ENCODE results near the gene TGFBI.

The TGFBI gene

GRCh38 chr5:136005476-136005875 lies 23.3 kb upstream of the TGFBI start:
- no peak for DNase-seq

GRCh38 chr5:136006164-136006563 lies 22.6 kb upstream of the TGFBI start:
- no peak for DNase-seq

DNA sequence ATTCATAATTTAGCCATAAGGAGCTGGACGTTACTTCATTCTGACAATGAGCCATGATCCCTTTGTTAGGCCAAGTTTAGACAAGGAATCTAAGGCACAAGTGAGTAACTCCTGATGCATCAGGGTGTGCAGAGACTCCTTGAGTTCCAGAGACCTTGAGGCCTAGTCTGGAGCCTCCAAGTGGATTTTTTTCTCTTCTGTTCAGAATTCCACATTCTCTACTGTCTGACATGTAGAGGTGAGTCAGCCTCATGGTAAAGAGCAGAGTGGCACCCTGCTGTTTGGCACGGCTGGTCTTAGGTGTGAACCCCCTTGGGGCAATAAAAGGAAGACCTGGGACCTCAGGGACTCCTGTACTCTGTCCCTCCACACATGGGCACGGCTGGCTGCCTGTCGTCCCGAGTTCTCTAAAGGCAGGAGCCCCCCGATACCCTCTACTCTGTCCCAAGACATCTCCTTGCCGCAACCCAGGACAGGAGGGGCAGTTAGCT lies 22.0 kb upstream of the TGFBI start:
- no peak for DNase-seq

- DNase-seq: no peak
Measured at GRCh38 chr5:136007271-136007670, 21.5 kb upstream of the TGFBI start.

DNA sequence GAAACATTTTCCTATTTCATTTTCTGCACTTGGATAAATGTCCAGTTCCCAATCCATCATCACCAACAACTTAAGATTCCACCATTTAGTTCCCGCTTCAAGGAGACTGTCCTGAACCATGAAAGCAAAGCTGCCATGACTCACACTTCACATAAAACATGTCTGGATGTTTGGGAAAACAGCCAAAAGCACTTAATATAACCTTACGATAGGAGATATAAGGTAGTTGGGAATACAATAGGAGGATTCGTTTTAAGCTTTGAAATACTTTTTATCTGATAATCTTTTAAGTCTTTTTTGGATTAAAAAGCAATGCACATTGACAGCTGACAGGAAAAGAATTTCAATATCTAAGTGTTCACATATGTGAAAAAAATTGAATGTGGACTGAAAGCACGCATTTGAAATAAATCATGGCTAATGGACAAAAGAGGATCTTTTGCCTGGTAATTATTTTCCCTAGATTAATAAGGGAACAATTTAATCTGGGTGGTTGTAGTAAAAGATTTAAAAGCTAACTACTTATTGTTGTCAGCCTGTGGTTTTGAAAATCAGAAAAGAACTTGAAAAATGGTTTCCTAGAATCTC lies 17.3 kb upstream of the TGFBI start:
- DNase-seq: no peak

DNA sequence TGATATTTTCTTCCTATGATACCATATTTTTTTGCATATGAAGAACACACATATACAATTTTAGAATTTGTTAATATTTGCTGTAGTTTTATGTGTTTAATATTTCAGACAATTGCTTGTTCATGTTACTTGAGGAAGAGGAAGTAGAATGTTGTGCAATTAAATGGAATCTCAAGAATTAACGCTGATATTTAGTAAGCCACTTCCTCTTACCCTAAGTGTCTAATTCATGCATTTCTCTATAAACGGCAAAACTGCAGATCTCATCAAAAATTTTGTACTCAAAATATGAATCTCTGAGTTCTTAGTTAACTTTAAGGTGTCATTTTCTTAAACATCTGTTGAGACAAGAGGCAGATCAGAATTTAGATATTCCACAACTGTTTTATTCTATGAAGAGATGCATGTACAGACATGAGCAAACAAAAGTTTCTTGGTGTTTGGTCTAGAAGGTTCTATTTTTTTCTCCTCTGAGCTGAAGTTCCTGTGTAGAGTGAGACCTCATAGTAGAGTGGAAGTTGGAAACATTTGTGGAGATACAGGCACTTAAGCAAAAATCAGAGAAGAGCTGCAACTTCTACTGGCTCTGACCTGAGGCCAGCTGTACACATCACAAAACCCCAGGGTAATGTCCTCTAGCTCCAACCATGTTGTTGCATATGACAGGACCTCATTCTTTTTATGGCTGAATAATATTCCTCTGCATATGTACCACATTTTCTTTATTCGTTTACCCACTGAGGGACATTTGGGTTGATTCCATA lies 16.6 kb upstream of the TGFBI start:
- no peak for DNase-seq

DNA sequence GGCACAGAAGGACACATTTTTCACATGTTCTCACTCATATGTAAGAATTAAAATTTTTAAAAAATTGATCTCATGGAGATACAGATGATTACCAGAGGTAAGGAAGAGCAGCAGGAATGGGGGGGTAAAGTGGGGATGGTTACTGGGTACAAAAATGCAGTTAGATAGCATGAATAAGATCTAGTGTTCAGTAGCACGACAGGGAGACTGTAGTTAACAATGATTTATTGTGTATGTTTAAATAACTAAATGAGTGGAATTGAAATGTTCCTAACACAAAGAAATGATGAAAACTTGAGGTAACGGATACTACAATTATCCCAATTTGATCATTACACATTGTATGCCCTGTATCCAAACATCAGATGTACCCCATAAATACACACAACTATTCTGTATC lies 15.2 kb upstream of the TGFBI start:
- no peak for DNase-seq

DNA sequence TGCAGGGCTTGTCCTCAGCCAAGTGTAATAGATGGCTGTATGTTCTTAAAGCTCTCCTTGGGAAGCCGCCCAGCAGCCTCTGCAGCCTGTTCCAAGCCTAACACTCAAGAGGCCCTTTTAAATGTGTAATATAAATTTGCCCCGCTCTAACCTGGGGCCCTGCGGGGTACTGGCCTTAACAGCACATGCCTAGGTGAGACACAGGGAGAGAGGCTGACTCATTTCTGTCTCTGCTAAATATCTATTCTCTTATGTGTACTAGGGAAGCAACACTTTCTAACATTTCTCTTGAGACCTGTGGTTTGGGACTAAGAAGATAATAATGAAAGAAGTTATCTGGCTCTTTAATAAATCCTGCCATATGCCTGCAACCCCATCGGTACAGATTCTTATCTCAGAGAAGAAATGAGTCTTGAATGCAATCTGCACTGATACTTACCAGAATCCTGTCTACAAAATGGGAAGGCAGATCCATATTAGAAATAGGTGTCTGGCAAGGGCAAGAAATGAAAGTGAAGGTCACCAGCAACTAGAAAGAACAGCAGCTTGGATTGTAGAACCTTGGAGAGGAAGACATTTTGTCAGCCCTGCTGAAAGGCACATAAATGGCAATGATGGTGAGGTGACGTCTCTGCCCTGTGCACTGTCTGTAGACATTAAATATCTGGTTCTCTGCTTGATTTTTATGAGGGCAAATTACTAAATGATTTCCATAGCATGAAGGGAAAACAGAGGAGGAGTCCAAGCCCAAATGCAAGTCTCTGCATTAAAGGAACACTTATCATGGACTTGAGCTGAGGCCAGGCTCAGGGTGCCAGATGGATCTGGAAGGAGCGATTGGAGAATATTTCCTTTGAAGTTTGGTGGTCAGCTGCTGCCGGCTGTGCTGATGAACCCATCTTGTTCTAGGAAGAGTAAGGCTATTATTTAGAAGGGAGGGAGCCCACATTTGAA lies 14.5 kb upstream of the TGFBI start:
- DNase-seq: no peak

- no peak for DNase-seq
Measured at GRCh38 chr5:136015003-136015375, 13.8 kb upstream of the TGFBI start.

GRCh38 chr5:136015966-136016650 lies 12.7 kb upstream of the TGFBI start:
- no peak for DNase-seq

DNA sequence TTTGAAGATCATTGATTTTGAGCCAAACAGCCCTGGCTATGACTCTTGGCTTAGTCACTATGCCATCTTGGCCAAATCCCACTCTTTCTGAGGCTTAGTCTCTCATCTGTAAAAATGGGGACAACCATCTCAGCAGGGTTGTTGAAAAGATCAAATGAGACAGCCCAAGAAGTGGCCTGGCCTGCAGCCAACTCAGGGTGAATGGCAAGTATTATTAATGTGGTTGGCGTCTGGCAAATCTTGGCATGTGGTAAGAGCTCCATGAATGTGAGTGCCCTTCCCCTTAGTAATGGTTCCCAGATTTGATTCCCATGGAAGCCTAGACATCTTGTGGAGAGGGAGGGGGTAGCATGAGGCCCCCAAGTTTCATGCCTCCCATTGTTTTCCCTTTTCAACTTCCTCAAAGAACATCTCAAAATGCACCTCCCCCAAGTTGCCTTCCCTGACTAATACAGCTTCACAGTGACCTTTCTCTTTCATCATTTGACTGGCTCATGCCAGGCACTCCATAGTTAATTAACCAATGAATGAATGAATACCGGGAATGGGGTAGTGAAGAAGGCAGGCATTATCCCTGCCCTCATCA lies 11.8 kb upstream of the TGFBI start:
- DNase-seq: no peak

- no peak for DNase-seq
Measured at GRCh38 chr5:136018814-136019783, 9.7 kb upstream of the TGFBI start.

- DNase-seq: no peak
Measured at GRCh38 chr5:136020001-136020382, 8.8 kb upstream of the TGFBI start.

DNA sequence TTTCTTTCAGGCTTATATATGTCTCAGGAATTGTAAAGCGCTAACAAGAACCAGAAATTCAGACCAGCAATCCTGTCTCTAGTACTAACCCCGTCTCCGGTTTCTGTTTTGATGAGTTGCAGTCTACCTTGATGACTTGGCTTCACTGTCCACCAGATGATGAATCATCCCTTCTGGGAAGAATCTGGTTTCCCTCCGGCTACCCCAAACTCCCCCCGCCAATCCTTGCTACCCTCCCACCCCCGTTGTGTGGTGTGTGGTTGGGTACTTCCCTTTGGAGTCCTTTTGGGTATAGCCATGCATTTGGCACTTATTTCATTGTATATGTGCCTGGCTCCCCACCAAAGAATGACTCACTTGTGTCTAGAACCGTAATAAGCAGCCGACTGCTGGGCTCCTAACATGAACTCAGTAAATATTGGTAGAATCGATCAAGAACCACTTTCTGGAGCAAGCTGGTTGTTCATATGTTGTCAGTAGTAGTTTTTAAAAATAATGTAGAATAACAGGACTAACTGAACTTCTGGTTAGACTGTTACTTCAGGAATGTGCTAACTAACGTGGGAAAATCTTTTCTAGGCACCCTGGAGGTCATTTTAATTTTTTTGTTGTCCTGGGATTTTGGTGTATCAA lies 8.3 kb upstream of the TGFBI start:
- DNase-seq: no peak

DNA sequence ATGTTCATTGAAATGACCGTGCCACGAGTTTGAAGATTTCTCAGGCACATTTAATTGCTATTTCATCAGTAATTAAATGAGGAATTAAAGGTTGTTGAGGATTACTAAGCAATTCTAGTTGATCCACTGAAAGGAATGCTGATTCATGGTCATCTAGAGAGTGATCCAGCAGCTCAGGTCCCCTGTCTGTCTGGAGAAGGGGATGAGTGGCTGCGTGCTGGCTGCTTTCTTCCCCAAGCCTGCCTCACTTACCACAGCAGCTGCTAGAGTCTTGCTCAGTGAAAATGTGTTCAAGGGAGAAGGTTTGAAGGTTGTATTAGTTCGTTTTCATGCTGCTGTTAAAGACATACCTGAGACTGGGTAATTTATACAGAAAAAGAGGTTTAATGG lies 7.8 kb upstream of the TGFBI start:
- DNase-seq: no peak

GRCh38 chr5:136022965-136023364 lies 5.8 kb upstream of the TGFBI start:
- no peak for DNase-seq

- no peak for DNase-seq
Measured at GRCh38 chr5:136023958-136024541, 4.7 kb upstream of the TGFBI start.

DNA sequence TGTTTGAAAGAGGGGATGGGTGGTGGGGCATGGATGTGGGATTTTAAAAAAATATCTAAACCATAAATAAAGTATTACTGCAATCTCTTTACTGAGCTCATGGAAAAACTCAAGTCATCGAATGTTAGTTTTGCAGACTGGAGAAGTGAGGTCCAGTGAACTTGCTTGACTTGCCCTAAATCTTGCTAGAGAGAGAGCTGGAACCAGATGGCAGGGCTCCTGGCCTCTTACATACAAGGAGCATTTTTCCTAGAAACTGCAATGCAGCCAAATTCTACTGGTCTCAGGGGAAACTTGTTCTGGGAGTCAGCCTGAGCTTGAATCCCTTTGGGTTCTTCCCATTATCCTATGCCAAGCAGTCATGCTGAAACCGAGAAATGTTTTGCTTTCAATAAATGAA lies 2.9 kb upstream of the TGFBI start:
- DNase-seq: no peak

- DNase-seq: no peak
Measured at GRCh38 chr5:136026636-136027035, 2.2 kb upstream of the TGFBI start.

DNA sequence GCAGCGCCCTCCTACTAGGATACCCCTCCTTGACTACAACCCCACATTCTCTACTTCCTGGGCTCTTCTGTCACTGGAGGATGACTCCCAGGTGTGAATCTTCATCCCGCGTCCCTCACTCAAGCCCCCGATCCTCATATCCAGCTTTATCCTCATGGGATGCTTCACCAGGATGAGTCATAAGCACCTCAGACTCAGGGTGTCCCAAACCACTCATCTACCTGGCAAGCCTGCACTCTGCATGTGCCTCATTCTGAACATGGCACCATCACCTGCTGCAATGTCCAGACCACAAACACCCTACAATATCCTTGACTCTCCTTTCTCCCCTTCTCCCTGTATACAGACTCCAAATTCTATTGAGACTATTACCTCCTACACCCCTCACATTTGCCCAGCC lies 1.5 kb upstream of the TGFBI start:
- DNase-seq: no peak

- DNase-seq: no peak
Measured at GRCh38 chr5:136028090-136028489, 698 bp upstream of the TGFBI start.
